OCI-LY7 (cell line): ENCODE data around the gene FAM170B. TPM values are rescaled to one million over a fixed set of nuclear protein-coding genes. Genes with fewer than 3 reads are reported as not detected.

Experiments
- BruUV-seq: library from RNA; stranded (reverse); fragments of 400-500 nt; replicated peaks from 2 replicates; lab custom pipeline; 2021; lab: Mats Ljungman, UMichigan
- CTCF ChIA-PET: fragments of 300-600 bp; sonication (Branson Sonifier 250); formaldehyde crosslinking; loops from one replicate; lab custom pipeline; 2022; ENCODE audit warnings: antibody characterized with exemption; ENCODE audit not compliant: unreplicated experiment; lab: Charles Lee
- POLR2A ChIA-PET: fragments of 300-600 bp; sonication (Branson Sonifier 250); formaldehyde crosslinking; loops from one replicate; lab custom pipeline; 2022; ENCODE audit warnings: antibody characterized with exemption; lab: Charles Lee
- DNase-seq: peaks from one replicate; pipeline ENCODE4 v3.0.0-alpha.2; 2015; ENCODE audit warnings: low spot score
- H2AFZ ChIP-seq: fragments of 200-600 bp; sonication (generic), shearing (Covaris generic); 2 replicates; pipeline ENCODE4 v1.6.1; 2014; ENCODE audit warnings: mild to moderate bottlenecking, antibody characterized with exemption, low read length, moderate library complexity
- H3K27ac ChIP-seq: fragments of 200-600 bp; sonication (generic); 2 replicates; pipeline ENCODE4 v1.5.1; 2014; ENCODE audit warnings: mixed run types, low read depth, mild to moderate bottlenecking, moderate library complexity, low read length, inconsistent platforms; ENCODE audit not compliant: poor library complexity, severe bottlenecking
- H3K36me3 ChIP-seq: fragments of 200-600 bp; sonication (generic); 2 replicates; pipeline ENCODE4 v1.6.1; 2014; ENCODE audit warnings: mild to moderate bottlenecking, antibody characterized with exemption, low read length, moderate library complexity, mixed read lengths; ENCODE audit not compliant: insufficient read depth
- H3K4me1 ChIP-seq: fragments of 200-600 bp; sonication (generic); 2 replicates; pipeline ENCODE4 v1.5.1; 2014; ENCODE audit warnings: mild to moderate bottlenecking, low read length; ENCODE audit not compliant: insufficient read depth, poor library complexity, severe bottlenecking
- H3K4me2 ChIP-seq: fragments of 200-600 bp; sonication (generic); 2 replicates; pipeline ENCODE4 v1.6.1; 2014; ENCODE audit warnings: mild to moderate bottlenecking, low read length
- H3K4me3 ChIP-seq: fragments of 200-600 bp; sonication (generic); 2 replicates; pipeline ENCODE4 v1.5.1; 2014; ENCODE audit warnings: mild to moderate bottlenecking, low read depth, low read length; ENCODE audit not compliant: poor library complexity, severe bottlenecking
- H3K79me2 ChIP-seq: fragments of 200-600 bp; sonication (generic); 2 replicates; pipeline ENCODE4 v1.6.1; 2016; ENCODE audit warnings: low read depth, mild to moderate bottlenecking, low read length, moderate library complexity, mixed read lengths; ENCODE audit not compliant: insufficient read depth
- H3K9me2 ChIP-seq: fragments of 200-600 bp; sonication (generic); 2 replicates; pipeline ENCODE4 v1.6.1; 2016; ENCODE audit warnings: mild to moderate bottlenecking, low read length, mixed read lengths; ENCODE audit not compliant: insufficient read depth
- H3K9me3 ChIP-seq: fragments of 200-600 bp; sonication (generic); 2 replicates; pipeline ENCODE4 v1.6.1; 2014; ENCODE audit warnings: mild to moderate bottlenecking, mixed run types, low read length, mixed read lengths
- H4K20me1 ChIP-seq: fragments of 200-600 bp; sonication (generic); 2 replicates; pipeline ENCODE4 v1.6.1; 2014; ENCODE audit warnings: mild to moderate bottlenecking, antibody characterized with exemption, low read length, moderate library complexity, mixed read lengths; ENCODE audit not compliant: insufficient read depth
- CTCF ChIP-seq: fragments of 200-600 bp; sonication (generic); conservative IDR thresholded peaks from 2 replicates; pipeline ENCODE4 v1.5.1; 2014; ENCODE audit warnings: mild to moderate bottlenecking, antibody characterized with exemption, low read length, moderate library complexity, mixed read lengths
- EZH2phosphoT487 ChIP-seq: fragments of 200-600 bp; sonication (generic); IDR thresholded peaks from 2 replicates; pipeline ENCODE4 v1.6.1; 2018; ENCODE audit warnings: low read depth, borderline replicate concordance, mild to moderate bottlenecking, mixed run types, antibody characterized with exemption, low read length, moderate library complexity, mixed read lengths
- intact Hi-C: fragments of 100-400 bp; cut with micrococcal nuclease; formaldehyde crosslinking; loops from one replicate; pipeline ENCODE4 v1.10.0; 2022; ENCODE audit not compliant: unreplicated experiment
- total RNA-seq, 2 experiments: library from RNA; depleted of rRNA in 1 of 2; stranded (reverse); fragments of >200 nt in 1 of 2; shearing (Covaris generic) in 1 of 2; gene quantifications; 2 replicates each; pipeline ENCODE4 v1.2.3, GENCODE V29; 2014 to 2022

Gene FAM170B
- total RNA-seq, 2 experiments from 2014 or later = 0.23 to 0.38 TPM

DNA sequence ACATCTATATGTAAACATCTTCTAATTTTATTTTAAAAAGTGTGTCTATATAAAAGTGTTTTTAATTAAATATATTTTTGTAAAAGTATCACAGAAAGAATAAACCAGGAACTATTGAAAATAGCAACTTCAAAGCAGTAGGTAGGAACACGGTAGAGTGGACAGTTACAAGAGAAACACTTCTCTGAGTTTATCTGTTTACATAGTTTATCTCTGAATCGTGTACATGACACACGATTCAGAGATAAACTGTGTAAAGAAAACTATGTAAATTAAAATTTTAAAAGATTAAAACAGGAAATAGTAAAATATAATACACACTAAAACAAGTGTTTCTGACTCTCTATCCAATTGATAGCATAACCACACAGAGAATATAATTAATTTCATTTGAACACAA, 25.1 kb upstream of the FAM170B start:
- Histone ChIP-seq H3K79me2 (no peaks in the 10 kb centered on the region), H2AFZ (no peak overlapping the region), H3K4me3 (no peak overlapping the region), H3K9me2 (no peaks in the 10 kb centered on the region), H3K4me1 (peaks cover 8% of the 10 kb centered on the region), H4K20me1 (no peaks in the 10 kb centered on the region), H3K36me3 (no peaks in the 10 kb centered on the region), H3K9me3 (no peaks in the 10 kb centered on the region), H3K27ac (no peak overlapping the region), H3K4me2 (no peak overlapping the region)
- POLR2A ChIA-PET = no interaction called here
- CTCF ChIA-PET = no interaction called here
- DNase-seq = no peak
- no TSS peak for BruUV-seq
- TF ChIP-seq EZH2phosphoT487 = no peak
- TF ChIP-seq CTCF = no peak
- intact Hi-C loops = no loop called here

- Histone ChIP-seq H3K4me2 (no peak overlapping the region), H3K36me3 (no peaks in the 10 kb centered on the region), H3K27ac (no peak overlapping the region), H3K4me1 (peaks cover 7% of the 10 kb centered on the region), H3K9me2 (no peaks in the 10 kb centered on the region), H4K20me1 (no peaks in the 10 kb centered on the region), H3K4me3 (no peak overlapping the region), H3K9me3 (no peaks in the 10 kb centered on the region), H3K79me2 (no peaks in the 10 kb centered on the region), H2AFZ (no peak overlapping the region)
- ChIA-PET CTCF (no interaction called here), POLR2A (no interaction called here)
- no peak for DNase-seq
- TF ChIP-seq EZH2phosphoT487 (no peak), CTCF (no peak)
- intact Hi-C loops = no loop called here
- no TSS peak for BruUV-seq
Measured at GRCh38 chr10:49158404-49158803, 24.6 kb upstream of the FAM170B start.

DNA sequence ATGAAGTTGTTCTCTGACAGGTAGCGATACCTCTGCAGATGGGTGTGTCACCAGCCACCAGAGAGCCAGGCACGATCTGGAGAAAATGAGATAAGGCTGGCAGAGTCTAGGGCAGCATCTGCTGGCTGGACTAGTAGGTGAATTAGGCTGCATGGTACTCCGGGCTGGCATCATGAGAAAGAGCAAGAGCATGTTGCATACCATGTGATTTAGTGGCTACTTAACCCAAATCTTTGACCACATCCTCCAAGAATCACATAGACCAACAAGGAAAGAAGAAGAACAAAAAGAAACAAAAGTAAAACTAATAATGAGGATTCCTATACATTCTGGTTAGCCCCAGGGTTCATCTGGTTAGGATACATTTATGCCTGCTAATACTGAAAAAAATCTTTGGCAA, 23.4 kb upstream of the FAM170B start:
- TF ChIP-seq CTCF (no peak), EZH2phosphoT487 (no peak)
- intact Hi-C loops = no loop called here
- Histone ChIP-seq H2AFZ (no peak overlapping the region), H3K9me2 (no peaks in the 10 kb centered on the region), H3K4me1 (peaks cover 14% of the 10 kb centered on the region), H4K20me1 (no peaks in the 10 kb centered on the region), H3K4me3 (no peak overlapping the region), H3K9me3 (no peaks in the 10 kb centered on the region), H3K36me3 (no peaks in the 10 kb centered on the region), H3K79me2 (no peaks in the 10 kb centered on the region), H3K27ac (no peak overlapping the region), H3K4me2 (no peak overlapping the region)
- BruUV-seq = no TSS peak
- POLR2A ChIA-PET = no interaction called here
- DNase-seq = no peak
- CTCF ChIA-PET = no interaction called here
